AG04450 (cell line): ENCODE data around the gene ERN2. TPM values are rescaled to one million over a fixed set of nuclear protein-coding genes. Genes with fewer than 3 reads are reported as not detected.

Experiments
- CTCF ChIA-PET: fragments of 300-600, 350-600 bp; formaldehyde crosslinking; extraction: SDS; loops from one replicate; lab custom pipeline; 2022; ENCODE audit warnings: antibody characterized with exemption, inconsistent platforms; lab: Charles Lee
- POLR2A ChIA-PET: fragments of 350-600 bp; formaldehyde crosslinking; extraction: SDS; loops from one replicate; lab custom pipeline; 2021; ENCODE audit warnings: antibody characterized with exemption, inconsistent platforms; lab: Yijun Ruan, JAX
- DNase-seq: peaks from one replicate; pipeline ENCODE4 v3.0.0-alpha.2; 2011; ENCODE audit warnings: low read depth, low spot score
- H3K27ac ChIP-seq: one replicate; pipeline ENCODE4 v1.5.1; 2012; ENCODE audit warnings: low read depth, low read length, control low read depth
- H3K27me3 ChIP-seq: one replicate; pipeline ENCODE4 v1.6.0; 2012; ENCODE audit warnings: low read length; ENCODE audit not compliant: control insufficient read depth, insufficient read depth
- H3K4me3 ChIP-seq: 2 replicates; pipeline ENCODE4 v1.5.1; 2011; ENCODE audit warnings: mild to moderate bottlenecking, low read depth, low read length, control low read depth
- H3K9me3 ChIP-seq: 2 replicates; pipeline ENCODE4 v1.5.1; 2012; ENCODE audit warnings: low read length; ENCODE audit not compliant: control insufficient read depth, insufficient read depth
- CTCF ChIP-seq: IDR thresholded peaks from 2 replicates; pipeline ENCODE4 v1.5.1; 2011; ENCODE audit warnings: low read depth, low read length, control low read depth, inconsistent platforms
- polyA plus RNA-seq: library from polyadenylated mRNA; depleted of rRNA; stranded (reverse); fragments of >200 nt; gene quantifications from 2 replicates; pipeline ENCODE4 v1.2.3, GENCODE V29; 2011

Gene ERN2
- polyA plus RNA-seq, 1 experiment, result 0.12 TPM

GRCh38 chr16:23729503-23730424 lies 16.7 kb upstream of the ERN2 start:
- ChIA-PET POLR2A (no interaction called here), CTCF (interaction anchor here (1.1 kb wide), 1 partner anchor 37 kb away, joined by 3 read pairs; no protein-coding TSS in a partner anchor)
- DNase-seq, result peak; percentile 4
- H3K9me3 ChIP-seq, result no peaks in the 10 kb centered on the region; the same call in 1 of the 2 replicates
- peak overlapping the region; percentile 21 for H3K27ac ChIP-seq
- no peaks in the 10 kb centered on the region for H3K27me3 ChIP-seq
- no peak for TF ChIP-seq CTCF
- H3K4me3 ChIP-seq, result no peak overlapping the region

DNA sequence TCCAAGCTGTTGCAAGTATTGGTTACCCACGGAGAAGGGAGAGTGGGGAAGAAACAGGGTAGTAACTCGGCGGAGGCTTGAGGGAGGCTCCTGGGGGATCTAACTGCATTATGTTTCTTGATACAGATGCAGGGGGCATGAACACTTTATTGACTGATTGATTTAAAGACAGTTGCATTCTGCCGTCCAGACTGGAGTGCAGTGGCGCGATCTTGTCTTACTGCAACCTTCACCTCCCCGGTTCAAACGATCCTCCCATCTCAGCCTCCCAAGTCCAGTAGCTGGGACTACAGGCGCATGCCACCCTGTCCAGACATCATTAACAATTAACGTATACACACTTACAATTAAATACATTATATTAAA lies 15.1 kb upstream of the ERN2 start:
- CTCF ChIA-PET, result interaction anchor here (0.8 to 2.0 kb wide), 15 partner anchors 9 to 314 kb away, joined by 3 to 15 read pairs (median 5); partner anchors contain the start of gene PLK1

GRCh38 chr16:23726710-23727109 lies 13.7 kb upstream of the ERN2 start:
- Histone ChIP-seq H3K4me3 (no peak overlapping the region), H3K9me3 (peaks cover 3% of the 10 kb centered on the region), H3K27ac (no peak overlapping the region), H3K27me3 (no peaks in the 10 kb centered on the region)
- no peak for DNase-seq
- POLR2A ChIA-PET, result no interaction called here
- no peak for TF ChIP-seq CTCF
- CTCF ChIA-PET, result interaction anchor here (0.8 to 1.8 kb wide), 3 partner anchors 8 to 48 kb away, joined by 3 to 6 read pairs (median 3); partner anchors contain the start of gene PLK1

More for the DNA sequence above, 15.1 kb upstream of the ERN2 start:
- POLR2A ChIA-PET, result no interaction called here
- no peaks in the 10 kb centered on the region for H3K27me3 ChIP-seq
- DNase-seq, result no peak
- no peak overlapping the region for H3K27ac ChIP-seq
- H3K9me3 ChIP-seq, result peaks cover 1% of the 10 kb centered on the region
- no peak overlapping the region for H3K4me3 ChIP-seq
- TF ChIP-seq CTCF, result no peak

GRCh38 chr16:23724785-23725131 lies 11.7 kb upstream of the ERN2 start:
- no peak for TF ChIP-seq CTCF
- ChIA-PET CTCF (interaction anchor here (1.2 kb wide), 1 partner anchor 780 kb away, joined by 3 read pairs; no protein-coding TSS in a partner anchor), POLR2A (no interaction called here)

More at GRCh38 chr16:23724785-23725131, 11.7 kb upstream of the ERN2 start:
- no peak overlapping the region for H3K27ac ChIP-seq
- H3K4me3 ChIP-seq, result no peak overlapping the region
- peaks cover 3% of the 10 kb centered on the region for H3K9me3 ChIP-seq
- no peaks in the 10 kb centered on the region for H3K27me3 ChIP-seq
- DNase-seq, result no peak
